ENCODE results near the gene PRSS3. TPM values are rescaled to one million over a fixed set of nuclear protein-coding genes. Genes with fewer than 3 reads are reported as not detected.
"Not testable (repeated sequence)": the region's sequence is repeated elsewhere in the genome, so short reads cannot be mapped to it uniquely, and the experiment has no call there.

The PRSS3 gene
- total and polyA plus RNA-seq, 9 of the 15 experiments (the other 6 are each of a cell fraction or from before 2014, with no cell fraction given) = 0.35 to 0.42 TPM; not detected in 7

DNA sequence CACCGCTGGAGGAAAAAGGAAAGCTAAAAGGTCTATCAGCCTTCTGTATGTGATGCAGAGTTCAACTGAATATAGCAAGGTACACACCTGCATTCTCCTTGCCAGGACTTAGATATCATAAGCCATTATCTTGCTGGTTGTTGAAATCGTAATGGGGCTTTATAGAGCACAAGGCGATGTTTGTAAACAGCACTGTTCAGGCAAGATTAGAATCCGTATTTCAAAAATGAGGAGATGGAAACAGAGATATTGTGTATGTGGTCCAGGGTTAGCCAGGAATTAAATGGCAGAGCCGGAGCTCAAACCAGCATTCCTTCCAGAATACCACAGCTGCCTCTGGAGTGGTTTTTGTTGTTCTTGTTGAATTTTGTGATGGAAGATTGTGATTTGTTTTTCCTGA, 42.6 kb upstream of the PRSS3 start:
- H3K9ac ChIP-seq (ENCODE audit: insufficient read depth in 1 of 2, low read depth in 2 of 2, low read length in 2 of 2); H3K4me3 ChIP-seq; H2AFZ ChIP-seq (ENCODE audit: low read depth, low read length); H3K27ac ChIP-seq (ENCODE audit: extremely low read depth, low read depth, low read length); H3K36me3 ChIP-seq (ENCODE audit: control insufficient read depth, insufficient read depth, low read length); intact Hi-C loops (cut with micrococcal nuclease); H3K9me1 ChIP-seq (ENCODE audit: control insufficient read depth, insufficient read depth, low read length); H3K9me3 ChIP-seq (replicated peaks; ENCODE audit: control insufficient read depth, insufficient read depth, low read depth, low read length); ATAC-seq; H3K79me2 ChIP-seq (ENCODE audit: control insufficient read depth, insufficient read depth, low read length); FAIRE-seq; CTCF ChIA-PET (ENCODE audit: low intra/inter-chr PET ratio); H3K27me3 ChIP-seq (ENCODE audit: control insufficient read depth in 2 of 2, insufficient read depth in 2 of 2, low read length in 2 of 2); POLR2A ChIA-PET; H3K4me2 ChIP-seq (ENCODE audit: insufficient read depth, low read length); in situ Hi-C loops (cut with MboI); BruUV-seq (replicated peaks); H4K20me1 ChIP-seq (replicated peaks; ENCODE audit: control insufficient read depth, insufficient read depth, low read length); DNase-seq (ENCODE audit: extremely low read depth in 1 of 4, low spot score in 3 of 4): not testable (repeated sequence)
- 8% methylated on average over 5 of the region's 5 CpGs for WGBS (ENCODE audit: insufficient coverage, low coverage, missing lambda C conversion rate)
- peaks cover 0 to 10% of the 10 kb centered on the region in 2 experiments; a peak in 2 of 5 replicates for H3K4me1 ChIP-seq (replicated peaks in 1 of 2; ENCODE audit: control insufficient read depth in 2 of 2, insufficient read depth in 2 of 2, low read length in 2 of 2)

DNA sequence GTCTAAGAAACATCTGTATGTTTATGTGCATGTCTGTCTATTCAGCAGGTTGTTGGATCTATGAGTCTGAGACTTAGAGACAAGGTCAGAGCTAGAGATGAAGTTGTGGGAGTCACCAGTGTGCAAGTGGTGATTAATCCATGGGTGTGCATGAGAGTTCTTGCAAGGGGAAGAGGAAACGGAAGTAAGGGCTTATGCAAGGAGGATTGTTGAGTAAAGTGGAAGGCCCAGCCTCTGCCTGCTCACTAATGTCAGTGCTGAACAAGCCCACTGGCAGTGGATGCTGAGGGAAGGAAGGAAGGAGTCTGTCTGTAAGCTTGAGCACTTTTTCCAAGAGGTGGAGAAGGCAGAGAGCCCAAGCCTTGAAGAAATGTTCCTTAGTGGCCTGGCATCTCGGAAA, 35.7 kb upstream of the PRSS3 start:
- H3K27ac ChIP-seq (ENCODE audit: extremely low read depth, low read depth, low read length); H3K4me2 ChIP-seq (ENCODE audit: insufficient read depth, low read length); H3K27me3 ChIP-seq (ENCODE audit: control insufficient read depth in 2 of 2, insufficient read depth in 2 of 2, low read length in 2 of 2); H3K9me3 ChIP-seq (replicated peaks; ENCODE audit: control insufficient read depth, insufficient read depth, low read depth, low read length); H3K9ac ChIP-seq (ENCODE audit: insufficient read depth in 1 of 2, low read depth in 2 of 2, low read length in 2 of 2); H3K9me1 ChIP-seq (ENCODE audit: control insufficient read depth, insufficient read depth, low read length); POLR2A ChIA-PET; H3K4me1 ChIP-seq (replicated peaks in 1 of 2; ENCODE audit: control insufficient read depth in 2 of 2, insufficient read depth in 2 of 2, low read length in 2 of 2); intact Hi-C loops (cut with micrococcal nuclease); H3K79me2 ChIP-seq (ENCODE audit: control insufficient read depth, insufficient read depth, low read length); H4K20me1 ChIP-seq (replicated peaks; ENCODE audit: control insufficient read depth, insufficient read depth, low read length); in situ Hi-C loops (cut with MboI); H3K4me3 ChIP-seq; BruUV-seq (replicated peaks); CTCF ChIA-PET (ENCODE audit: low intra/inter-chr PET ratio); H3K36me3 ChIP-seq (ENCODE audit: control insufficient read depth, insufficient read depth, low read length); TF ChIP-seq ETV6 (CRISPR knock-in tag; IDR thresholded peaks at IDR 0.05; ENCODE audit: borderline replicate concordance): not testable (repeated sequence)
- peak; percentile 48; the same call in 1 of the 2 replicates for TF ChIP-seq EHMT2 (IDR thresholded peaks at IDR 0.05)
- TF ChIP-seq, protein P1, sequence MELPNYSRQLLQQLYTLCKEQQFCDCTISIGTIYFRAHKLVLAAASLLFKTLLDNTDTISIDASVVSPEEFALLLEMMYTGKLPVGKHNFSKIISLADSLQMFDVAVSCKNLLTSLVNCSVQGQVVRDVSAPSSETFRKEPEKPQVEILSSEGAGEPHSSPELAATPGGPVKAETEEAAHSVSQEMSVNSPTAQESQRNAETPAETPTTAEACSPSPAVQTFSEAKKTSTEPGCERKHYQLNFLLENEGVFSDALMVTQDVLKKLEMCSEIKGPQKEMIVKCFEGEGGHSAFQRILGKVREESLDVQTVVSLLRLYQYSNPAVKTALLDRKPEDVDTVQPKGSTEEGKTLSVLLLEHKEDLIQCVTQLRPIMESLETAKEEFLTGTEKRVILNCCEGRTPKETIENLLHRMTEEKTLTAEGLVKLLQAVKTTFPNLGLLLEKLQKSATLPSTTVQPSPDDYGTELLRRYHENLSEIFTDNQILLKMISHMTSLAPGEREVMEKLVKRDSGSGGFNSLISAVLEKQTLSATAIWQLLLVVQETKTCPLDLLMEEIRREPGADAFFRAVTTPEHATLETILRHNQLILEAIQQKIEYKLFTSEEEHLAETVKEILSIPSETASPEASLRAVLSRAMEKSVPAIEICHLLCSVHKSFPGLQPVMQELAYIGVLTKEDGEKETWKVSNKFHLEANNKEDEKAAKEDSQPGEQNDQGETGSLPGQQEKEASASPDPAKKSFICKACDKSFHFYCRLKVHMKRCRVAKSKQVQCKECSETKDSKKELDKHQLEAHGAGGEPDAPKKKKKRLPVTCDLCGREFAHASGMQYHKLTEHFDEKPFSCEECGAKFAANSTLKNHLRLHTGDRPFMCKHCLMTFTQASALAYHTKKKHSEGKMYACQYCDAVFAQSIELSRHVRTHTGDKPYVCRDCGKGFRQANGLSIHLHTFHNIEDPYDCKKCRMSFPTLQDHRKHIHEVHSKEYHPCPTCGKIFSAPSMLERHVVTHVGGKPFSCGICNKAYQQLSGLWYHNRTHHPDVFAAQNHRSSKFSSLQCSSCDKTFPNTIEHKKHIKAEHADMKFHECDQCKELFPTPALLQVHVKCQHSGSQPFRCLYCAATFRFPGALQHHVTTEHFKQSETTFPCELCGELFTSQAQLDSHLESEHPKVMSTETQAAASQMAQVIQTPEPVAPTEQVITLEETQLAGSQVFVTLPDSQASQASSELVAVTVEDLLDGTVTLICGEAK (IDR thresholded peaks at IDR 0.05) = peak; percentile 37; the same call in 1 of the 2 replicates
- TF ChIP-seq, protein P1 (CRISPR knock-in tag; IDR thresholded peaks at IDR 0.05) = not testable (repeated sequence)
- peak; percentile 51 for TF ChIP-seq GABPA (tag; conservative IDR thresholded peaks at IDR 0.05; ENCODE audit: low read depth)
- peak in 1 of 2 experiments; percentile 78; a peak in 1 of 4 replicates for TF ChIP-seq ETV6 (IDR thresholded peaks at IDR 0.05; ENCODE audit: borderline replicate concordance in 1 of 2, low read depth in 2 of 2, low read length in 1 of 2)
- peak; percentile 61 for ATAC-seq
- peak; percentile 83 for FAIRE-seq
- 67% methylated on average over 1 of the region's 2 CpGs for WGBS (ENCODE audit: insufficient coverage, low coverage, missing lambda C conversion rate)
- DNase-seq (ENCODE audit: extremely low read depth in 1 of 4, low spot score in 3 of 4) = peak in 1 of 4 experiments; percentile 12
- peak overlapping the region; percentile 47 for H2AFZ ChIP-seq (ENCODE audit: low read depth, low read length)
